IPS-18c (cell line): ENCODE results near the gene ITGA11.

ENCODE experiments used
- H3K4me3 ChIP-seq: 2 replicates; pipeline ENCODE4 v1.7.0; 2013; ENCODE audit warnings: low read depth, mild to moderate bottlenecking, low read length, moderate library complexity; ENCODE audit not compliant: insufficient read depth
- H3K9me3 ChIP-seq: one replicate; pipeline ENCODE4 v1.6.1; 2013; ENCODE audit warnings: mild to moderate bottlenecking, low read length, moderate library complexity; ENCODE audit not compliant: control insufficient read depth, insufficient read depth

ITGA11 gene

GRCh38 chr15:68362537-68363126, 69.3 kb downstream of the ITGA11 start:
- Histone ChIP-seq H3K4me3 (no peak overlapping the region), H3K9me3 (no peaks in the 10 kb centered on the region)

- Histone ChIP-seq H3K9me3 (peaks cover 6% of the 10 kb centered on the region), H3K4me3 (no peak overlapping the region)
Observed at GRCh38 chr15:68360721-68361120, 71.2 kb downstream of the ITGA11 start.

DNA sequence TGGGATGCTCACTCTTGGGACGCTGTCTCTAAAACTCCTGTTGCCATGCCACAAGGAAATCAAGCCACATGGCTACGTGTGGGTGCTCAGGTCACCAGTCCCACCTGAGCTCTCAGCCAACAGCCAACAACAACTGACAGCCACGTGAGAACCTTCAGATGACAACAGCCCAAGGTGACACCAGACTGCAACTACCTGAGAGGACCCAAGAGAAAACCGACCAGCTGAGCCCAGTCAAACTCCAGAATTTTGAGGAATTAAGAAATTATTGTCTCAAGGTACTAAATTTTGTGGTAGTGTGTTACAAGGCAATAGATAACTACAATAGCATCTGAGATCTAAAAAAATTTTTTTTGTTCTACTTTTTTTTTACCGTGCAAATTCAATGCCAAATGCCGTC, 75.2 kb downstream of the ITGA11 start:
- H3K9me3 ChIP-seq = peaks cover 6% of the 10 kb centered on the region
- H3K4me3 ChIP-seq = no peak overlapping the region

DNA sequence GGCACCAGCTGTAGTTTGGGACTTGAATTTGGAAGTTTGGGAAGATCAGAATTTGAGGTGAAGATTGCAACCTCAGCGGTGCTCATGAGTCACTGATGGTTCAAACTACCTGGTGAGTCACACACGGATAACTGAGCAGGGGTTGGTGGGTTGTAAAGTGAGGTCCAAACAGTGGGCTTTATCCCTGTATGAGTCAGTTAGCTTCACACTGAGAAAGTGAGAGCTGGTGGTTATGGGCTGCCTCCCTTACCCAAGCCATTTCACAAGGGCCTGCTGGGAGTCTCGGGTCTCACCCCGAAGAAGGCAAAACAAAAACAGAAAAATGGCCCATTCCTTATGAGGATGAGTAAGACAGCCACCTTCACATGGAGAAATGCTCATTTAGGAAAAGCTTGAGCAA, 77.0 kb downstream of the ITGA11 start:
- Histone ChIP-seq H3K9me3 (peaks cover 6% of the 10 kb centered on the region), H3K4me3 (no peak overlapping the region)

DNA sequence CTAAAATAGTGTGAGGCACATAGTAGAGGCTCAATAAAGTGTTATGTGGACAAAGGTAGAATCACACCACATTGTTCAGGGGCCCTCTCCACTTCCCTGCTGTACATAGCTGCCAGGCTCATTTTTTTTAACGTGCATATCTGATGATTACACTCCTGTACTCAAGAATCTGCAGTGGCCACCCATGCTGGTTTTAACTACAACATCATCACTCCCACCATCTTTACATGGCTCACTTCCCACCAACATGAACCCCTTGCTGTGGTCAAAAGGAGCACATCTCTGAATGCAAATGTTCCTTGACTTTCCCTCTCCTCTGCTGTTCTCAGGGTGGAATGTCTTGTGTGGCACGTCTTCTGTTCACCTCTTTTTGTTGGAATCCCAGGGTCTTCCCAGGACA, 77.7 kb downstream of the ITGA11 start:
- Histone ChIP-seq H3K4me3 (no peak overlapping the region), H3K9me3 (peaks cover 6% of the 10 kb centered on the region)

- Histone ChIP-seq H3K4me3 (no peak overlapping the region), H3K9me3 (peaks cover 6% of the 10 kb centered on the region)
Observed at GRCh38 chr15:68353421-68354135, 78.4 kb downstream of the ITGA11 start.

DNA sequence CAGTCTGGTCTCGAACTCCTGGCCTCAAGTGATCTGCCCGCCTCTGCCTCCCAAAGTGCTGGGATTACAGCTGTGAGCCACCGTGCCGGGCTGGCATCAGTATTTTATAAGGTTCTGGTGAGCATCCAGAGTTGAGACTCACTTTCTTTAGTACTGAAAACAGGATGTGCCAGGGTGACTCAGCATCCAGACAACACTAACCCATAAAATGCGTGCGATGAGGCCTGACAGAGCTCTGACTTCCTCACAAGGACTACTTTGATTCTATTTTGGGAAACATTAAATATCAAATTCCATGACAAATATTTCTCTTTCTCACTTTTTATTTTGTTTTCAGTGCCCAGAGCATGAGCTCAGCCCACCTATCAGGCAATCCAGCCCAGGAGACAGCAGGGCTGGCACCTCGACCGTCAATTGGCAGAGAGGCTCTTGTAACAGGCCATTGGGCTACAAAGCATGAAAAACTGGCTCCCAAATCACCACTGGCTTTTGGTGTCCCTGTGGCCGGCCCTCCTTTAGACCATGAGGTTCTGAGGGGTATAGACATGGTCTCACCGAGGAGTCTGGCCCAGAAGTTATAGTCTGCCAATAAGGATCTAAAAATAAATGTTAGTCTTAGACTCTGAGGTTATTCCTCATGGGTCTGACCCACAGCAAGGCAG, 79.4 kb downstream of the ITGA11 start:
- H3K4me3 ChIP-seq = no peak overlapping the region
- peaks cover 6% of the 10 kb centered on the region for H3K9me3 ChIP-seq

GRCh38 chr15:68349151-68349550, 82.8 kb downstream of the ITGA11 start:
- H3K9me3 ChIP-seq = no peaks in the 10 kb centered on the region
- no peak overlapping the region for H3K4me3 ChIP-seq

DNA sequence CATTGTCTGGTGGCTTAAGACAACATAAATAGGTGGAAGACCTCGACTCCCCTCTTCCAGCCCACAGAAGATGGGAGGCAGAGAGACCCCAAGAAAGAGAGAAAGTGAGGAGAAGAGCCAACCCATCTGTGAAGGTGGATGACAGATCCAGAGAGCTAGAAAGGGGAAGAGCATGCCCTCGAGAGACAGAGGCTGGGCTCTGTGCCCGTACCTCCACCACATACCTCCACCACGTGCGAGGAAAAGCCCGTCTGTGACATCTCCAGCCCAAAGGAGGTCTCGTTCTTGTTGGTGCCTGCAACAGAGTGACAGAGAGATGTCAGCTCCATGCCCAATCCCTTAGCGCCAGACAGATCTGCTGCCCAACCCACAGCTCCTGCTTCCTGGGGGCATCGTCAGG, 83.4 kb downstream of the ITGA11 start:
- Histone ChIP-seq H3K4me3 (no peak overlapping the region), H3K9me3 (no peaks in the 10 kb centered on the region)

DNA sequence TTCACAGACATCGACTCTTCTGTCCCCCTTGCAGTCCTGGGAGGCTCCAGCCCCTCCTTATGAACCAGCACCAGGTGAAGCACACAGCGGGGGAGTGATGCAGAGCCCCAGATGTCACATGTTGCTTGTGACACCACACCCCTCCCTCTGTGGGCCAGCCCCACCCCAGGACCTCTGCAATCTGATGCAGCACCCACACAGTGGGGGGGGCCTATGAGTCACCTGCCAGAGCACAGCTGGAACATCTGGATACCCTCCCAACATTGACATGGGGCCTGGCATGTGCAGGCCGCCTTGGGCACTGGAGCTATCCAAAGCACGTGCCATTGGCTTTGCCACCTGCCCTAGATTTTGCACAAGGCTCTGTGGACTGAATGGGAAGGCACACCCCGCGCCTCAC, 83.9 kb downstream of the ITGA11 start:
- no peak overlapping the region for H3K4me3 ChIP-seq

GRCh38 chr15:68347392-68347791, 84.6 kb downstream of the ITGA11 start:
- Histone ChIP-seq H3K9me3 (no peaks in the 10 kb centered on the region), H3K4me3 (no peak overlapping the region)

More for the DNA sequence above, 83.9 kb downstream of the ITGA11 start:
- no peaks in the 10 kb centered on the region for H3K9me3 ChIP-seq

GRCh38 chr15:68346979-68347378, 85.0 kb downstream of the ITGA11 start:
- H3K9me3 ChIP-seq = no peaks in the 10 kb centered on the region

GRCh38 chr15:68345481-68345880, 86.5 kb downstream of the ITGA11 start:
- H3K9me3 ChIP-seq = no peaks in the 10 kb centered on the region
- H3K4me3 ChIP-seq = no peak overlapping the region

More at GRCh38 chr15:68346979-68347378, 85.0 kb downstream of the ITGA11 start:
- no peak overlapping the region for H3K4me3 ChIP-seq

- Histone ChIP-seq H3K9me3 (no peaks in the 10 kb centered on the region), H3K4me3 (no peak overlapping the region)
Observed at GRCh38 chr15:68344600-68344999, 87.4 kb downstream of the ITGA11 start.

DNA sequence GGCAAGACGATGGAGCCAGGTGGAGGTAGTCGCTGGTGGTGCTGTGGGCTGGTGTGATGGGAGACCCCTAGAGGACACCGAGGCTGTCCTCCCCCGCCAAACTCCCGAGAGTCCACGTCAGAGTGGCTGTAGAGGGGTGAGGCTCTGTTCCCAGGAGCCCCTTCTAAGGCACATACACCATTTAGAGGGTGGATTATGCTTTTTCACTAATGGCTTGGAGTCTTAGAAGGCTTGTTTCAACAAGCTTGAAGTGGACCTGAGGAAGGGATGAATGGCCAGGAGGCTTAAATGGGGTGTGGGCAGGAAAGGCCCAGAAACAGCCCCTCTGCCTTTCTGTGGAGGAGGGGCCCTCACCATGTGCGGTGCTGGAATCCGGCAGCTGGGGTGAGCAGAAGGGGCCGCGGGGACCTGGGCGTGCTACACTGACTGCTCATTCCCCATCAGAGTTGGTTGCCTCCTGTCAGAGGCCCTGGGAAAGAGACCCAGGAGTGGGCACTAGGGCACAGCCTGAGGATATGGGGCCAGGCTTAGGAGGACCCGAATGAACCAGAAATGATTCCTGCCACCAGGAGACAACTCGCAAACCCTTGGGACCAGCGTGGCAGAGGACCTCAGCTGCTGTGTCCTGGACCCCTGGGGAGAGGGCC, 88.3 kb downstream of the ITGA11 start:
- H3K4me3 ChIP-seq = no peak overlapping the region
- H3K9me3 ChIP-seq = no peaks in the 10 kb centered on the region

DNA sequence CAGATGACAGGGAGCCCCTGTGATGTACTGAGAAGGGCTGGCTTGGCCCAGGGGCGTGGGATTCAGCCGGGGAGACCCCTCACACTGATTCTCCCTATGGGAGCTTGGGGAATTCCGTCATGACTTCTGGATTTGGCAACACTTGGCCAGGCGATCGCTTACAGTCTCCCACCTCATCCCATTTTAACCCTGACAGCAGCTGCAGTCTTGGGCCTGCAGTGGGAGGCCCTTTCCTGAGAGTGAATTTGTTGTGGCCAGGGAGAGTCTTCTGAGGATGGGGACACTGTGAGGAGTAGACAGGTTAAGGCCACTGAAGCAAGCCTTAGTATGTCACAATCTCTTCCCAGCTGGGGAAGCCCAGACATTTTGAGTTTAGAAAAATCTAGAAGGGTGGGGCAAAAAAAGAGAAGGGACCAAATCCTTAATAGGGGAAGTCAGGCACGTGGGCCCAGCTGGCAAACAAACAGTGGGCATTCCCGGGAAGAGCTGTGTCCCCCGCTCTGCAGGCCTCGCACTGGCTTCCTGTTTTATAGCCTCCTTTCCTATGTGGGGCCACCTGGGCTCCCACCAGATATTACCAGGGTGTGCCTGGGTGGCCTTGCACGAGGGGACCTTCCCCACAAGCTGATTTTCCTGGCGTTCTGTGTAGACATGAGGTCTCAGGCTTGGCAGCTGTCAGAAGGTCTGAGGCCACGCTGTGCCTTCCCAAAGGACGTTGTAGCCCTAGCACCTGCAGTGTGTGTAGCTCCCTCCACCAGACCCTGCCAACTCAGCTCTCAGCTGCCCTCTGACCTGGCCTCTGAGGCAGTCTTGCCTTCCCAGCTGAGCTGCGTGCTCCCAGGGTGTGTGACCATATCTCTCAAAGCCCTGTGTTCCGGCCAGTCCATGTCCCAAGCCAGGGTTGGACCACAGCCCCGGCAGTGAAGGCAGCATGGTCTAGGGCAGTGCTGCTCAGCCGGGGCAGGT, 89.9 kb downstream of the ITGA11 start:
- H3K4me3 ChIP-seq = no peak overlapping the region

More for the DNA sequence above, 89.9 kb downstream of the ITGA11 start:
- H3K9me3 ChIP-seq = no peaks in the 10 kb centered on the region
